Measurements from ENCODE around the gene SHH.
"Not testable (repeated sequence)": the region's sequence is repeated elsewhere in the genome, so short reads cannot be mapped to it uniquely, and the experiment has no call there.

SHH gene

DNA sequence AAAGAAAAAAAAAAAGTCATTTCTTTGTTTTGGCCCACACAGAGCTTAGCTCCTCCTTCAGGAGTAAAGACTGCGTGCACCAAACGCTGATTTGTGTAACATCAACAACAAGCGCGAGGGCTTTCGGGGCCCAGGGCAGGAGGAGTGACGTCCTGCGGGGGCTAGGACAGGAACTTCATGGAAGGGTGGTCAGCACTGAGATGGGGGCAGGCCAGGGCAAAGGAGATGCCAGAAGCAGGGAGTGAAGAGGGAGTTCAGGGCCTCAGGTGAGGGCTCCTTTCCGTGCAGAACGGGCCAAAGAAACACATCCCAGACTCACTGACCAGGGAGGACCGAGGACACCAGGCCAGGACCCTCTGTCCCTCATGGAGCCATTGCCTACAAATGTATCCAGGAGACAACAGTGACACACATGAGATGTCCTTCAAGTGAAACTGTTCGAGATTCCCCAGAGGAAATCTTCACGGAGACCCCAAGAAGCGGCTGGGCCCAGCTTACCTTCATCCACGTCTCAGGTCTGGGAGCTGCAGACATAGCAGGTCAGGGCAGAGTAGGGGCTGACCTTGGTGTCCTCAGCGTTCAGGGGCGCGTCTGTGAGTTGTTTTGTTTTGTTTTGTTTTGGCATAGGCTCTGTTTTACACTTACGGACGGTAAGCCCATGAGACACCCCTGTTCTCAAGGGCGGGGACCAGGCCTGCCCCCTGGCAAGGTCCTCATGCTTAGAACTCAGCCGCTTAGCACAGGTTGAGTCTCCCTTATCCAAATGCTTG lies 30.4 kb upstream of the SHH start:
- DNase-seq: no peak
- no peak for ATAC-seq

DNA sequence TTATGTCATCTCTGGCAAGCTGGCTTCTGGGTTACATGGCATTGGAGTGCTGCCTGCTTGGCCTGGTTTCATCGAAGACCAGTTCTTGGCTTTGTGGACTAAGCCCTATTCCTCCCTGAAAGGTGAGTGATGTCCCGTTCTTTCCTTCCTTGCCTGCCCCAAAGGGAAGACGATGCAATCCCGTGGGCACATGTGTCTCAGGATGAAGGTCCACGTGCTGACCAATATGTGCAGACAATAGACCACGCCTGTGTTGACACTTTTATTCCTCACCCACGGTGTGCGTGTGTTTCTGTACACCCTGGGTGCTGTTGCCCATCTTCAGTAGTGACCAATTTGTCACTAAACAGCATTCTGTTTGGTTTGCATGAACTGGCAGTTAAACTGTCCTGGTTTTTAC lies 28.6 kb upstream of the SHH start:
- ATAC-seq (no peak), DNase-seq (no peak)

- ATAC-seq: no peak
- DNase-seq: no peak
Observed at GRCh38 chr7:155840262-155840885, 28.1 kb upstream of the SHH start.

- ATAC-seq (no peak), DNase-seq (no peak)
Observed at GRCh38 chr7:155839461-155839860, 27.2 kb upstream of the SHH start.

- DNase-seq, ATAC-seq: not testable (repeated sequence)
Observed at GRCh38 chr7:155838312-155838711, 26.0 kb upstream of the SHH start.

GRCh38 chr7:155837126-155837479 lies 24.8 kb upstream of the SHH start:
- no peak for DNase-seq
- ATAC-seq: no peak

DNA sequence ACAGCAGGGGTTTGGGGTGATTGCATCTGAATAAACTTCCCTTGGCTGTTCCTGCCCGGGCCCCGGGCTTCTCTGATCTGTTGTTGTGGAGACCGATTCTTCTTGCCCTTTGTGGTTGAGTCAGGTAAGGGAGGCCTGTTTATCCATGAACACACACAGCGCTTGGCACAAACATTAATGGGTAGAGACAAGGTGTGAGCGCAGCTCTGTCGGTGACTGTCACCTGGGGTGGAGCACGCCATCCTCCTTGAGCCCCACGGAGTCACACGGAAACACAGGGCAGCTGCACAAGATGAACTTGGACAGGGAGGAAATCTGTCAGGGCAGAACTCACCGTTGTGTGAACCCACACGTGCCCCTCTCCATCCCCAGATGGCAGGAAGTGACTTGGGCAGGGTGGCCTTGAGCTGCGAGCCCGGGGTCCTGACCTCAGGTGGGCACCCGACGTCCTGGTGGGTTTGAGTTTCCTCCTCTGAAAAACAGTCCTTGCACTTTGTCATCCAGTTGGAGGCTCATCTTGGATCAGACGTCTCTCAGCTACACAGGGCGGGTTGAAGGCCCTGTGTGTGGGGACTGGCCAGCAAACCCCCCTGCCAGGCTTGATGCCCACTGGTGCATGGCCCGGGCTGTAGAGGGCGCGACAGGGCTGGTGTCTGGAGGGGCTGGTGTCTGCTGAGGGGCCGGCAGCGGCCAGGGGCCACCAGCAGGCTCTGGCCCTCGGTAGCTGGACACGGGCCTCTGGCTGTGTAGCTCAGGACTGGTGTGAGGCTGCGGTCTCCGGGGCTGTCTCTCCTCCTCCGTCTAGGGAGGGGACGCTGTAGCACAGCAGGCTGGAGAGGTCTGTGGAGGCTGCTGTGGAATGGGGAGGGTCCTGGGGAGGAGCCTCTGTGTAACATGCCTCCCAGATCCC lies 24.2 kb upstream of the SHH start:
- no peak for ATAC-seq
- DNase-seq: no peak

DNA sequence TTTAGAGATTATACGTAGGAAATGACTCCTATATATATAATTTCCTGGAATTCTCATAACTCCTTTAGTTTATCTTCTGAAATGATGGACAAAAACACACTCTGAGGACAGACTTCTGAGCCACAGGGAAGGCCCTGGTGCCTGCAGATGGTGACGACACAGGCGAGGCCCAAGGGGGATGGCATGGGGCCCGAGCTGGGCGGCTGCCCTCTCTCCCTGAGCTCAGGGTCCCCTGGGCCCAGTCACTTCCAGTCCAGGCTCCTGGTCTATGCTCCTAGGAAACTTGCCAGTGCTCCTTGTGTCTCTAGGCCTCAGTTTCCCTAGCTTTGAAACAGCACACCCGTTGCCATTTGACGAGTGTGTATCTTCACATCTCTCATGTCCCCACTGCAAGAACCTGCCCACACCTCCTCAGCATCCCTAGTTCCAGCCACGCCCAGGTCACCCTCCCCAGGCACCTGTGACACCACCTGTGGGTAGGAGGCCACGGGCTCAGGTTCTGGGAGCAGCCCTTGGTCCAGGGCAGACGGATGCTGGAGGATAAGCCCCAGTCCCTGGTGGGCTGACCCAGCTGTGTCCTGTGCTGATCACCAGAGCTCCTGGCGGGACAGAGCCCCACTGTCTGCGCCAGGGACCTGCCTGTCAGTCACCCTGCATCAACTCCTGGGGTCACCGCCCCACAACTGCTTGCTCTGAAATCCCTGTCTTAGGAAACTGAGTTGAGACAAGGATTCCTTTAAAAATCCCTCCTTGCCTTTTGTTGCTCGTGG lies 23.4 kb upstream of the SHH start:
- DNase-seq (no peak), ATAC-seq (no peak)

- ATAC-seq: no peak
Observed at GRCh38 chr7:155834486-155835048, 22.3 kb upstream of the SHH start.

DNA sequence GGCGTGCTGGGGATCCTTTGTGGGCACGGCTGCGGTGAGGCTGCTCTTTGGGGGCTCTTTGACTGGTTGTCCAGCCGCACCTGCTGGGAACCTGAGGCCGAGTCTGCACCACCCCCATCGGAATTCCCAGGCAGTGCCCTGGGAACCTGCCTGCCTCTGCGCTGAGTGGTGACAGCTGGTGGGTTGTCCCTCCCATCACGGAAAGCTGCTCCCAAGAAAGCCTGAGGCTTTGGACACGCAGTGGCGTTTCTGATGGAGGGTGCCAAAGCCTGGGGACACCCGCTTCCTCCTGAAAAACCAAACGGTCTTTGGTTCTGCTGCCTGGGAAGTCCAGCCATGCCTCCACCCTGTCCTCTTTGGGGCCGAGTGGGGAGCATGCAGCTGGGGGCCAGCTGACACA lies 21.4 kb upstream of the SHH start:
- ATAC-seq (no peak), DNase-seq (no peak)

More at GRCh38 chr7:155834486-155835048, 22.3 kb upstream of the SHH start:
- no peak for DNase-seq

GRCh38 chr7:155832581-155832981 lies 20.3 kb upstream of the SHH start:
- DNase-seq: no peak
- no peak for ATAC-seq

DNA sequence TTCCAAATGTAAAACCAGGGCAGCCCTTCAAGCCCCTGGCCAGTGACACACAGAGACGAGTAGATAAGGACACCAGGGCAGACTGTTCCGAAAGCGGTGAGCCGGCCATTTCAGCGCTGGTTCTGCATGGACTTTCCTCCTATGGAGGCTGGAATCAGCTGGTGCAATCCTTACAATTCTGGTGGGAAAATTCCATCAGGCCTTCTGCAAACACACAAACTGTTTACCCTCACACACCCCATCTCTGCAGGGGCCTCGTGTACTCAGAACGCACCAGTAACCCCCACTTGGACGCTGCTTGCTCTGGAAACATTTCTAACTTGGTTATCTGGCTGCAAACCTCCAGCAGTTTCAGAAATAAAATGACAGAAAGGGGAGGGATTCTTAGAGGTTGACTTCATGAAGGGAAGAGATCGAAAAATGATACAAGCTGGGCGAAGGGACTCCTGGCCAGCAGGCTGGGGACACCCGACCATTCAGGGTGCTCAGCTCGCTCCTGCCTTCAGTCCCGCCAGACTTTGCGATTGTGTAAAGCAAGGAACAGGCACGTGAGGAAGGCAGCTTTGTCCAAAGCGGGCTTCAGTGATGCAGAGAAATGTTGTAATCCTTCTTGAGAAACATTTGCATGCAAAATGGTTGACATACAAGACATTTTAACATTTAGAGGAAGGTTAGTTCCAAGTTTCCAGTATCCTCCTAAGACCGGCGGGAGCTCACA lies 19.7 kb upstream of the SHH start:
- ATAC-seq (no peak), DNase-seq (no peak)

DNA sequence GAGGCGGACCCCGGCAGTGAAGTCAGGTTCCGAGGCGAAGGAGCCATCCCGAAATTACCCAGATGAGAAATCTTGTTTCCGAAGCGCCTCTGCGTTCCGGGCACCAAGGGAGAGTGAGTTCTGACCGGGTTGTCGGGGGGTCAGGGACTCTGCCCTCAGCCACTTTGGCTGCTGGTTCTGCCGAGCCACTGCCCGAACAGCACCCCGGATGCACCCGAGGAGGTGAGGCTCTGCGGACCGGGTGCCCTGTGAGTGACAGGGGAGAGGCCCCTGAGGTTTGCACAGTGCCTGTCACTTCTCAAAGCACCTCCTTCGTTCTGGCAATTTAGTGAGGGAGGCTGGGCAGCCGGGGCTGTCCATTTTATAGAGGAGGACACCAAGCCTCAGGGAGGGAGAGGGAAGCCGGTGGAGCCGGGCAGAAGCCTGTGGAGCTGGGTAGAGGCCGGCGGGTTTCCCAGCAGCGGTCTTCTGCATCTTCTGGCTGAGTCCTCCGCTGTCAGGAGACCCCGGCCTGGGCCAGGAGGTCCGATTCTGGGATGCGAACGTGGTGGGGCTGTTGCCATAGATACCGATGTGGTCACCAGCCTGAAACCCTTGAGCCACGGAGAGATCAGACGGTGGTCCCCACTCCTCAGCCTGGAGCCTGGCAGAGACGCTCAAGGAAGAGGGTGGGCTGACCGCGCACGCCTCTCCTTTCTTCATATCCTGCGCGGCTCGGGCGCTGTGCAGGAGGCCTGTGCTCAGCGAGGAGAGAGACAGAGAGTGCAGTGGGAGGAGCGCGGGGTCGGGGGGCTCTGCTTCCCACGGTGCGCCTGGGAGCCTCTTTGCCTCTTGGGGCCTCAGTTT lies 18.9 kb upstream of the SHH start:
- ATAC-seq: no peak
- DNase-seq: no peak

- ATAC-seq: no peak
- no peak for DNase-seq
Observed at GRCh38 chr7:155829796-155830470, 17.7 kb upstream of the SHH start.

- ATAC-seq: no peak
Observed at GRCh38 chr7:155825336-155825735, 13.1 kb upstream of the SHH start.

DNA sequence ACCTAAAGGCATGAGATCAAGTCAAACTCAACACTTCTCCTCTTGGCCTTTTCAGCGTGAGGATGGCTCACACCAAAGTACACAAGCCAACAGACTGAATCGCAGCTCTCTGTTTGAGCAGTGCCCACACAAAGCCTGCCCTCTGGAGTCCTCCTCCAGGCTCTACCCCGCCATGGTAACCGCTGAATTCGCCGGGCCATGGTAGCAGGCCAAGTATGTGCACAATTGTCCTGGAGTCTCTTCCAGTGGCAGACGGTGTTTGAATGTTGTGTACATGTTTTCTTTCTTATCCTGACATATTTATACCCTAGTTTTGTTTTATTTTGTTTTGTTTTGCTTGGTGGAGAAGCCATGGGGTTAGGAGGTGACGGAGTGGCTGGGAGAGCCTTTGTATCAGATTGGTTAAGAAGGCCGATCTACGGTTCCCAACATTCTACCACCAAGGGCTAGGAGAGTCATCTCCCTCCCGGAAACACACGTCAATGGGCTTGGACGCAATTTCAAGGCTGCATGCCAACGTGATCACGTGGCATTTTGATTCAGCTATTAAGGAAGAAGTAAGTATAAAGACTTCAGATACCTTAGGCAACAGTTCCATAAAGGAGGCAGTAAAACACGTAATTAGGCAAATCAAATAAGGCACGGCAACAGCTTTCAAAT lies 12.1 kb upstream of the SHH start:
- no peak for ATAC-seq
- DNase-seq: no peak

More at GRCh38 chr7:155825336-155825735, 13.1 kb upstream of the SHH start:
- no peak for DNase-seq

DNA sequence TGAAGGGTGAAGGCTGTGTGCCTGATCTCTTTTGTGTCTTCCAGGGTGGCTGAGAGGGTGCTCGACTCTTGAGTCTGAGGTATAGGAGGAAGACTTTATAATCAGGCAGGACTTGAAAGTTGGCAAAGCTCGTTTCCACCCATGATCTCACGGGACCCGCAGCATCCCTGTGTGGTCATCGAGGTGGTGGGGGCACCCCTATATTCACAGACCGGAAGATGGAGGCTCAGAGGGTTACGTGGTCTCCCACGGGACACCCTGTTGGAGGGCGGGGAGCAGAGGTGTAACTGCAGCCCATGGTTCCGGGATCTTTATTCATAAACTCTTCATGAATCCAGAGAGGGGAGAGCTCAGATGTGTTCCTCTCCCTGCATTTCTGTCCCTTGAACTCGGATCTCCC lies 9.6 kb upstream of the SHH start:
- no peak for ATAC-seq
- no peak for DNase-seq

DNA sequence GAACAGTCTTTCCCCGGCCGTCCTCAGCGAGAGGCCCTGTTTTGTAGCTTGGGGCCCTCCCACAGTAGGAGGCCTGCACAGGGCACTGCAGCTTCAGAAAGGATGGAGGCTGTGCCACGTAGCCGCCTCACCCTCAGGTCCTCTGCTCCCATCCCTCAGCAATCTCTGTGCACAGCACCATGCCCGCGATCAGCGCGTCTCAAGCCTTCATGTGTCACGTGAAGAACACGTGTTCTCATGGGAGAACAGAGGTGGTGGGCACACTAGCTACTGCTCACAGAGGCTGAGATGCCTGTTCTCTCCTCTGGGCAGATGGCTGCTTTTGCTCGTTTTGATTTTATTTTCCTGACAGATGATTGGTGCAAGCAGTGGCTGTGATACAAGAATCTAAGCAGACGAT lies 8.5 kb upstream of the SHH start:
- peak; percentile 26 for ATAC-seq
- no peak for DNase-seq

DNA sequence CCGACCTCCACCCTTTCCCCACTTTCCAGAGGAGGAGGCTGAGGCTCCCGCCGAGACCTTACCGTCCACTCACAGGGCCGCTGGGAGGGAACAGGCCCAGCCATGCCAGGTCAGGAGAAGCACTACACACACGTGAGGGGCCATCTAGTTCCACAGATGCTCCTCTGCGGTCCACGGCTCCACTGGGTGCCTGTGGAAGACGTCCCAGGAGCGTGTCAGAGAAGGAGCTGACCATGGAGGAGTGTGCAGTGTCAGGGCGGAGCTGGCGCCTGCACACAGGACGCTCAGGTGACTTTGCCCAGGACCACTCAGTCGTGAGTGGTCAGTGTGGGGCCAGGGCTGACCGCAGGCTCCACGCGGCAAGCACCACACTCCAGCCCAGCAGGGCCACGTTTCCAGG lies 8.0 kb upstream of the SHH start:
- no peak for DNase-seq

More for the DNA sequence above, 8.0 kb upstream of the SHH start:
- ATAC-seq: no peak

Measured in stimulated activated naive CD8-positive, alpha-beta T cell treated with anti-CD3 and anti-CD28 coated beads, Interleukin-15, Interleukin-2, amounts not matched to agents 100 U/mL and 50 U/mL, for 24 hours (primary cell).